MCF 10A (cell line): ENCODE results near the gene TGFBI. TPM values are rescaled to one million over a fixed set of nuclear protein-coding genes. Genes with fewer than 3 reads are reported as not detected.

Source experiments
- BruUV-seq: library from RNA; stranded (reverse); fragments of 400-500 nt; replicated peaks from 2 replicates; lab custom pipeline; 2021; lab: Mats Ljungman, UMichigan
- CTCF ChIA-PET: fragments of 300-600 bp; sonication (Branson Sonifier 250); formaldehyde crosslinking; extraction: SDS; loops from one replicate; lab custom pipeline; 2021; ENCODE audit warnings: antibody characterized with exemption, inconsistent platforms; lab: Yijun Ruan, JAX
- POLR2A ChIA-PET: fragments of 300-600, 350-650 bp; sonication (Branson Sonifier 250); formaldehyde crosslinking; extraction: SDS; loops from one replicate; lab custom pipeline; 2020; ENCODE audit warnings: antibody characterized with exemption, inconsistent platforms; lab: Yijun Ruan, JAX
- DNase-seq: peaks from one replicate; pipeline ENCODE4 v3.0.0-alpha.2; 2018; ENCODE audit not compliant: unreplicated experiment
- H3K27ac Mint-ChIP-seq: one replicate; pipeline ENCODE4 v1.8.0; 2022; ENCODE audit warnings: mild to moderate bottlenecking, low read depth, mixed read lengths; ENCODE audit not compliant: unreplicated experiment
- H3K27me3 Mint-ChIP-seq: one replicate; pipeline ENCODE4 v1.8.0; 2022; ENCODE audit warnings: mixed read lengths; ENCODE audit not compliant: insufficient read depth, unreplicated experiment
- H3K36me3 Mint-ChIP-seq: one replicate; pipeline ENCODE4 v1.8.0; 2022; ENCODE audit warnings: mild to moderate bottlenecking, moderate library complexity, mixed read lengths; ENCODE audit not compliant: insufficient read depth, unreplicated experiment
- H3K4me1 Mint-ChIP-seq: one replicate; pipeline ENCODE4 v1.8.0; 2022; ENCODE audit warnings: mixed read lengths; ENCODE audit not compliant: insufficient read depth, unreplicated experiment
- H3K4me3 Mint-ChIP-seq: one replicate; pipeline ENCODE4 v1.8.0; 2022; ENCODE audit warnings: mild to moderate bottlenecking, moderate library complexity, mixed read lengths; ENCODE audit not compliant: unreplicated experiment
- H3K9me3 Mint-ChIP-seq: one replicate; pipeline ENCODE4 v1.8.0; 2022; ENCODE audit warnings: mixed read lengths; ENCODE audit not compliant: unreplicated experiment
- intact Hi-C: fragments of 100-400 bp; cut with micrococcal nuclease; formaldehyde crosslinking; loops from 2 replicates; pipeline ENCODE4 v1.14.1; 2022
- total RNA-seq: library from RNA; stranded (reverse); gene quantifications from 2 replicates; pipeline ENCODE4 v1.2.3, GENCODE V29; 2022
- TF ChIP-seq, protein P1 (sequence below): fragments of 200-600 bp; IDR thresholded peaks from one replicate; pipeline ENCODE4 v1.8.0; 2022; ENCODE audit warnings: antibody characterized with exemption, mild to moderate bottlenecking; ENCODE audit not compliant: unreplicated experiment

TGFBI gene
- total RNA-seq, 1 experiment from 2014 or later: 892 TPM

DNA sequence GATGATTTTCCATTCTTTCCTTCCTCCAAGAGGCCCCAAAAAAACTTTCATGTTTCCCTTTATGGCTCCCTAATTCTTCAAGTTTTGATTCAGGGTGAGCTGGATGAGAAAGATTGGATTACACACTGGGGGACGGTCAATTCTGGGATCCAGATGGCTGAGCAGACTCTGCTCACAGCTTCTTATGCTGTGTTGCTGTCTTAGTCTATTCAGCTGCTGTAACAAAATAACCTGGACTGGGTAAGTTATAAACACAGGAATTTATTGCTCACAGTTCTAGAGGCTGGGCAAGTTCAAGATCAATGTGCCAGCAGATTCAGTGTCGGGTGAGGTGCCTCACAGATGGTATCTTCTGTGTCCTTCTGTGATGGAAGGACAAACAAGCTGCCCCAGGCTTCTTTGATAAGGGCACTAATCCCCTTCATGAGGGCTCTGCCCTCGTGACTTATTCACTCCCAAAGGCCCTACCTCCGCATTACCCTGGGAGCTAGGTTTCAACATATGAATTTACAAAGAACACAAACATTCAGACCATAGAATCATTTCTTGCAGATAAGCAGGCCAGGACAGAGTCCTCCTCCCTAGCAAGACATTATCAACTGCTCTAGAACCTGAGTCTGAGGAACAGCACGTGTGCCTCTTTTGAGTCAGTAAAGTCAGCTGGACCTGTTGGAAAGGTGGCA lies 80.8 kb downstream of the TGFBI start:
- Mint-ChIP-seq H3K9me3 (no peaks in the 10 kb centered on the region), H3K4me3 (no peak overlapping the region), H3K27me3 (no peaks in the 10 kb centered on the region), H3K4me1 (peaks cover 16% of the 10 kb centered on the region), H3K36me3 (no peaks in the 10 kb centered on the region), H3K27ac (no peak overlapping the region)
- no TSS peak for BruUV-seq
- no peak for DNase-seq
- CTCF ChIA-PET: interaction anchor here (0.6 to 3.6 kb wide), 14 partner anchors 12 to 647 kb away, joined by 3 to 20 read pairs (median 4); partner anchors contain the start of gene SMAD5
- intact Hi-C loops: no loop called here
- TF ChIP-seq, protein P1, sequence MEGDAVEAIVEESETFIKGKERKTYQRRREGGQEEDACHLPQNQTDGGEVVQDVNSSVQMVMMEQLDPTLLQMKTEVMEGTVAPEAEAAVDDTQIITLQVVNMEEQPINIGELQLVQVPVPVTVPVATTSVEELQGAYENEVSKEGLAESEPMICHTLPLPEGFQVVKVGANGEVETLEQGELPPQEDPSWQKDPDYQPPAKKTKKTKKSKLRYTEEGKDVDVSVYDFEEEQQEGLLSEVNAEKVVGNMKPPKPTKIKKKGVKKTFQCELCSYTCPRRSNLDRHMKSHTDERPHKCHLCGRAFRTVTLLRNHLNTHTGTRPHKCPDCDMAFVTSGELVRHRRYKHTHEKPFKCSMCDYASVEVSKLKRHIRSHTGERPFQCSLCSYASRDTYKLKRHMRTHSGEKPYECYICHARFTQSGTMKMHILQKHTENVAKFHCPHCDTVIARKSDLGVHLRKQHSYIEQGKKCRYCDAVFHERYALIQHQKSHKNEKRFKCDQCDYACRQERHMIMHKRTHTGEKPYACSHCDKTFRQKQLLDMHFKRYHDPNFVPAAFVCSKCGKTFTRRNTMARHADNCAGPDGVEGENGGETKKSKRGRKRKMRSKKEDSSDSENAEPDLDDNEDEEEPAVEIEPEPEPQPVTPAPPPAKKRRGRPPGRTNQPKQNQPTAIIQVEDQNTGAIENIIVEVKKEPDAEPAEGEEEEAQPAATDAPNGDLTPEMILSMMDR: no peak
- POLR2A ChIA-PET: interaction anchor here (0.5 to 3.2 kb wide), 8 partner anchors 9 to 129 kb away, joined by 3 to 42 read pairs (median 4); partner anchors contain the start of genes SMAD5 and TGFBI

Other genes starting within 250 kb of the TGFBI start
- not detected in 2 replicates for gene SLC25A48, start 194.3 kb upstream of the TGFBI start, total RNA-seq
- gene IL9, start 133.1 kb upstream of the TGFBI start, total RNA-seq: not detected in 2 replicates
- gene LECT2, start 74.0 kb upstream of the TGFBI start, total RNA-seq: not detected in 2 replicates
- 97.4 and 106 TPM in 2 replicates for gene SMAD5, start 103.9 kb downstream of the TGFBI start, total RNA-seq
- gene SMIM32, start 164.2 kb downstream of the TGFBI start, total RNA-seq: not detected in 2 replicates